HCT116 (cell line): ENCODE data around the gene UBAC2. TPM values are rescaled to one million over a fixed set of nuclear protein-coding genes. Genes with fewer than 3 reads are reported as not detected.

Experiments used
- ATAC-seq: fragments of 200-7000 bp; cut with Tn5 transposase; 2 replicates; pipeline ENCODE4 v1.9.1; 2020; ENCODE audit warnings: mild to moderate bottlenecking, moderate library complexity
- BruUV-seq: library from RNA; stranded (reverse); fragments of 400-500 nt; replicated peaks from 2 replicates; lab custom pipeline; 2021; lab: Mats Ljungman, UMichigan
- CTCF ChIA-PET: fragments of 300-600 bp; sonication (Branson Sonifier 250); formaldehyde crosslinking; loops from one replicate; lab custom pipeline; 2021; ENCODE audit warnings: antibody characterized with exemption; lab: Charles Lee
- POLR2A ChIA-PET: fragments of 300-600, 350-600 bp; sonication (Branson Sonifier 250); formaldehyde crosslinking; loops from one replicate; lab custom pipeline; 2021; ENCODE audit warnings: antibody characterized with exemption; lab: Charles Lee
- RAD21 ChIA-PET, 2 experiments: fragments of 300-600 bp; sonication (Branson Sonifier 250); formaldehyde crosslinking; loops; one replicate each; lab custom pipeline; 2023; ENCODE audit warnings: low total read pairs in 2 of 2; ENCODE audit not compliant: uncharacterized antibody in 2 of 2, unreplicated experiment in 2 of 2, low non-redundant PET in 1 of 2; lab: Charles Lee
- DNase-seq: peaks from one replicate; pipeline ENCODE4 v3.0.0-alpha.2; 2010; ENCODE audit warnings: low read depth, low spot score
- H2AFZ ChIP-seq: fragments of 200-600 bp; shearing (Covaris generic), sonication (generic); 2 replicates; pipeline ENCODE4 v1.6.1; 2017; ENCODE audit warnings: low read depth, mixed run types, mixed read lengths, antibody characterized with exemption, low read length; ENCODE audit not compliant: poor library complexity, severe bottlenecking
- H3K27ac ChIP-seq: 2 replicates; pipeline ENCODE4 v1.5.1; 2012; ENCODE audit warnings: low read depth, low read length
- H3K27me3 ChIP-seq: fragments of 200-600 bp; sonication (generic); 2 replicates; pipeline ENCODE4 v1.6.1; 2016; ENCODE audit warnings: mixed run types, low read length, mixed read lengths; ENCODE audit not compliant: insufficient read depth
- H3K36me3 ChIP-seq, 2 experiments: fragments of 200-500 bp in 1 of 2; fragments of 200-600 bp in 1 of 2; sonication (Bioruptor generic) in 1 of 2; sonication (generic) in 1 of 2; 2 replicates each; pipeline versions ENCODE4 v1.5.1 to v1.6.1; 2014 to 2016; ENCODE audit warnings: low read length in 2 of 2, inconsistent platforms in 1 of 2, mixed read lengths in 1 of 2, mixed run types in 1 of 2; ENCODE audit not compliant: insufficient read depth in 2 of 2, control insufficient read depth in 1 of 2
- H3K4me1 ChIP-seq, 2 experiments: fragments of 200-600 bp in 1 of 2; sonication (generic) in 1 of 2; 2 replicates each; pipeline versions ENCODE4 v1.5.1 to v1.6.1; 2012 to 2017; ENCODE audit warnings: low read length in 2 of 2, inconsistent platforms in 1 of 2, mild to moderate bottlenecking in 1 of 2, mixed read lengths in 1 of 2, mixed run types in 1 of 2, moderate library complexity in 1 of 2; ENCODE audit not compliant: insufficient read depth in 2 of 2, control insufficient read depth in 1 of 2
- H3K4me2 ChIP-seq: fragments of 200-600 bp; sonication (generic); 2 replicates; pipeline ENCODE4 v1.6.1; 2017; ENCODE audit warnings: mixed run types, low read length, mixed read lengths
- H3K4me3 ChIP-seq, 2 experiments: fragments of 200-600 bp in 1 of 2; sonication (generic) in 1 of 2; replicated peaks in 1 of 2; 2 replicates each; pipeline ENCODE4 v1.5.1; 2011 to 2016; ENCODE audit warnings: low read length in 2 of 2, control low read depth in 1 of 2, low read depth in 1 of 2, mild to moderate bottlenecking in 1 of 2, mixed read lengths in 1 of 2, mixed run types in 1 of 2
- H3K79me2 ChIP-seq: fragments of 200-600 bp; sonication (generic); 2 replicates; pipeline ENCODE4 v1.6.1; 2017; ENCODE audit warnings: mild to moderate bottlenecking, mixed run types, low read length, moderate library complexity, mixed read lengths; ENCODE audit not compliant: insufficient read depth
- H3K9ac ChIP-seq: fragments of 200-600 bp; sonication (generic); 2 replicates; pipeline ENCODE4 v1.6.1; 2016; ENCODE audit warnings: low read length, mixed read lengths
- H3K9me2 ChIP-seq: fragments of 200-600 bp; sonication (generic), shearing (Covaris generic); 2 replicates; pipeline ENCODE4 v1.6.1; 2017; ENCODE audit warnings: mixed run types, mild to moderate bottlenecking, moderate library complexity; ENCODE audit not compliant: insufficient read depth
- H3K9me3 ChIP-seq, 2 experiments: fragments of 200-500 bp in 1 of 2; fragments of 200-600 bp in 1 of 2; sonication (Bioruptor generic) in 1 of 2; sonication (generic) in 1 of 2; 2 replicates each; pipeline ENCODE4 v1.6.1; 2014 to 2017; ENCODE audit warnings: low read length in 2 of 2, mixed read lengths in 2 of 2, inconsistent platforms in 1 of 2, low read depth in 1 of 2, mild to moderate bottlenecking in 1 of 2, mixed run types in 1 of 2, moderate library complexity in 1 of 2; ENCODE audit not compliant: control insufficient read depth in 1 of 2, insufficient read depth in 1 of 2
- H4K20me1 ChIP-seq: fragments of 200-600 bp; sonication (generic), shearing (Covaris generic); 2 replicates; pipeline ENCODE4 v1.6.1; 2017; ENCODE audit warnings: mixed run types, mild to moderate bottlenecking, moderate library complexity; ENCODE audit not compliant: insufficient read depth
- CBX3 ChIP-seq: IDR thresholded peaks from 2 replicates; pipeline ENCODE4 v1.6.1; 2012; ENCODE audit warnings: low read depth
- CEBPB ChIP-seq: IDR thresholded peaks from 2 replicates; pipeline ENCODE4 v1.6.1; 2012; ENCODE audit warnings: low read depth
- CTCF ChIP-seq, 3 experiments: fragments of 200-600 bp in 1 of 3; sonication (generic) in 1 of 3; IDR thresholded peaks in 2 of 3; conservative IDR thresholded peaks in 1 of 3; 2 replicates each; pipeline ENCODE4 v1.5.1; 2012 to 2017; ENCODE audit warnings: low read depth in 2 of 3, low read length in 2 of 3, antibody characterized with exemption in 1 of 3, borderline replicate concordance in 1 of 3, control low read depth in 1 of 3, mild to moderate bottlenecking in 1 of 3, mixed read lengths in 1 of 3, mixed run types in 1 of 3, moderate library complexity in 1 of 3; ENCODE audit not compliant: insufficient read depth in 1 of 3
- EGR1 ChIP-seq: IDR thresholded peaks from 2 replicates; pipeline ENCODE4 v1.6.1; 2012; ENCODE audit warnings: low read depth
- ELF1 ChIP-seq: IDR thresholded peaks from 2 replicates; pipeline ENCODE4 v1.6.1; 2012; ENCODE audit warnings: low read depth, borderline replicate concordance
- JUND ChIP-seq: IDR thresholded peaks from 2 replicates; pipeline ENCODE4 v1.6.1; 2012
- POLR2AphosphoS5 ChIP-seq: IDR thresholded peaks from 2 replicates; pipeline ENCODE4 v1.6.1; 2011; ENCODE audit warnings: mild to moderate bottlenecking, low read depth, low read length, moderate library complexity
- SP1 ChIP-seq: IDR thresholded peaks from 2 replicates; pipeline ENCODE4 v1.6.1; 2012; ENCODE audit warnings: low read depth
- TCF7L2 ChIP-seq: IDR thresholded peaks from 2 replicates; pipeline ENCODE4 v1.7.0; 2011; ENCODE audit warnings: borderline replicate concordance, inconsistent platforms; ENCODE audit not compliant: insufficient read depth, insufficient read length; ENCODE audit errors: extremely low read depth
- YY1 ChIP-seq: IDR thresholded peaks from 2 replicates; pipeline ENCODE4 v1.6.1; 2011; ENCODE audit warnings: low read length, low read depth, moderate library complexity, mild to moderate bottlenecking; ENCODE audit not compliant: insufficient replicate concordance; ENCODE audit errors: extremely low read depth
- ZFX ChIP-seq: fragments of 450-650 bp; IDR thresholded peaks from 2 replicates; pipeline ENCODE4 v1.6.1; 2017
- intact Hi-C: fragments of 100-400 bp; cut with micrococcal nuclease; formaldehyde crosslinking; loops from 2 replicates; pipeline ENCODE4 v1.10.0; 2022
- total RNA-seq: library from RNA; stranded (reverse); gene quantifications from one replicate; pipeline ENCODE4 v1.2.1, GENCODE V29; 2021; ENCODE audit not compliant: unreplicated experiment
- TF ChIP-seq, protein P1 (sequence below): IDR thresholded peaks from 2 replicates; pipeline ENCODE4 v1.6.1; 2012; ENCODE audit warnings: low read depth
- TF ChIP-seq, protein P2 (sequence below): IDR thresholded peaks from 2 replicates; pipeline ENCODE4 v1.6.1; 2011; ENCODE audit warnings: mild to moderate bottlenecking, low read length, moderate library complexity; ENCODE audit not compliant: insufficient replicate concordance; ENCODE audit errors: extremely low read depth

The UBAC2 gene
- total RNA-seq, 1 experiment from 2014 or later: 67.4 TPM

DNA sequence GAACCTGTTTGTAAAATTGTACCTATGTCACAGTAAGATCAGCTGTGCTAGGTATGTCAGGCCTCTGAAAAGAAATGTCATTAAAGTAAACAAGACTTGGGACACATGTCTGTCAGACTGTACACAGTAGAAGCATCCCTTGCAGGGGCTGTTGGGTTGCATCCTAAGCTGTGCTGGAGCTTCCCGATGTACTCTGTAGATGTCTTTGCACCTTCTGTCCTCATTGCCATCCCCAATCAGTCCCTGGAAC is 155.3 kb downstream of the UBAC2 start (continued):
- TF ChIP-seq CTCF (IDR thresholded peaks at IDR 0.05 in 2 of 3, conservative IDR thresholded peaks at IDR 0.05 in 1 of 3; ENCODE audit: borderline replicate concordance in 1 of 3, insufficient read depth in 1 of 3, low read depth in 2 of 3, low read length in 2 of 3) (no peak), YY1 (no peak), JUND (no peak), ZFX (no peak)
- TF ChIP-seq, protein P1, sequence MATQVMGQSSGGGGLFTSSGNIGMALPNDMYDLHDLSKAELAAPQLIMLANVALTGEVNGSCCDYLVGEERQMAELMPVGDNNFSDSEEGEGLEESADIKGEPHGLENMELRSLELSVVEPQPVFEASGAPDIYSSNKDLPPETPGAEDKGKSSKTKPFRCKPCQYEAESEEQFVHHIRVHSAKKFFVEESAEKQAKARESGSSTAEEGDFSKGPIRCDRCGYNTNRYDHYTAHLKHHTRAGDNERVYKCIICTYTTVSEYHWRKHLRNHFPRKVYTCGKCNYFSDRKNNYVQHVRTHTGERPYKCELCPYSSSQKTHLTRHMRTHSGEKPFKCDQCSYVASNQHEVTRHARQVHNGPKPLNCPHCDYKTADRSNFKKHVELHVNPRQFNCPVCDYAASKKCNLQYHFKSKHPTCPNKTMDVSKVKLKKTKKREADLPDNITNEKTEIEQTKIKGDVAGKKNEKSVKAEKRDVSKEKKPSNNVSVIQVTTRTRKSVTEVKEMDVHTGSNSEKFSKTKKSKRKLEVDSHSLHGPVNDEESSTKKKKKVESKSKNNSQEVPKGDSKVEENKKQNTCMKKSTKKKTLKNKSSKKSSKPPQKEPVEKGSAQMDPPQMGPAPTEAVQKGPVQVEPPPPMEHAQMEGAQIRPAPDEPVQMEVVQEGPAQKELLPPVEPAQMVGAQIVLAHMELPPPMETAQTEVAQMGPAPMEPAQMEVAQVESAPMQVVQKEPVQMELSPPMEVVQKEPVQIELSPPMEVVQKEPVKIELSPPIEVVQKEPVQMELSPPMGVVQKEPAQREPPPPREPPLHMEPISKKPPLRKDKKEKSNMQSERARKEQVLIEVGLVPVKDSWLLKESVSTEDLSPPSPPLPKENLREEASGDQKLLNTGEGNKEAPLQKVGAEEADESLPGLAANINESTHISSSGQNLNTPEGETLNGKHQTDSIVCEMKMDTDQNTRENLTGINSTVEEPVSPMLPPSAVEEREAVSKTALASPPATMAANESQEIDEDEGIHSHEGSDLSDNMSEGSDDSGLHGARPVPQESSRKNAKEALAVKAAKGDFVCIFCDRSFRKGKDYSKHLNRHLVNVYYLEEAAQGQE: no peak

DNA sequence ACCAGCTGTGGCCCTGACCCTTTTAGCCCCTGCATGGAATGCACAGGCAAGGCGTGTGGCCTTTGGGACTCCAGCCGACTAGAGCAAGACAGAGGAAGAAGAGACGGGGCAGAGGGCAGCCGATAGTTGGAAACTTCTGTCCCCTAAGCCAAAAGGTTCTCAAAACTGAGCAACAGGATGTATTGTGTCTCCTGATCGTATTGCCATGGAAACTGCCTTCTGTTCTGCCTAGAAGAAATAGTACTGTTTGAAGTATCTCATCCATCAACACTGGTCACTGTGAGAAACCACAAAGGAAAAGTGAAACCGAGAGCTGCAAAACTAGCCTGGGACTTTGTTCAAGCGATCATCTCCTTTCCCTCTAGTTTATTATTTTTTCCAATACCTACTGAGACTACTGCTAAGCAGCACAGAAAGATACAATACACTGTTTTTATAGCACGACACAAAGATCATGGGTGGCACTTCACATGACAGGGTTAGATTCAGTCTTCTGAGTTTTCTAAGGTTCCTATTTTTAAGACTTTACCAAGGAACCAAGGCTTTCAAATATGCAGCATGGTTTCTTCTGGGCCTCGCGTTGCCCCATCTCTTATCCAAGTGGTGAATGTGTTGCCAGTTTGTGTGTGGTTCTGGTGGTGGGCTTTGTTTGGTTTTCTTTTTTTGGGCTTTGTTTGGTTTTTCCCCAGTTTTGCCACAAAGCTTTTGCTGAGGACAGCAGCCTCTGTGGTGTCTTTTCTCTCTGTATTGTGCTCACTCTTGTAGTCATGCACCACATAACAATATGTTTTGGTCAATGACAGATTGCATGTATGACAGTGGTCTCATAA is 155.8 kb downstream of the UBAC2 start:
- peaks cover 4 to 15% of the 10 kb centered on the region in 2 experiments; a peak in 2 of 4 replicates for H3K36me3 ChIP-seq
- H3K9me2 ChIP-seq: no peaks in the 10 kb centered on the region
- no peak overlapping the region for H3K4me2 ChIP-seq
- no peaks in the 10 kb centered on the region for H3K4me1 ChIP-seq
- ATAC-seq: no peak
- no peak overlapping the region for H3K4me3 ChIP-seq
- no peaks in the 10 kb centered on the region for H3K79me2 ChIP-seq
- no peak overlapping the region for H2AFZ ChIP-seq
- RAD21 ChIA-PET: no interaction called here
- intact Hi-C loops: no loop called here
- CTCF ChIA-PET: no interaction called here
- no peaks in the 10 kb centered on the region for H3K27me3 ChIP-seq
- TF ChIP-seq SP1 (no peak), YY1 (no peak), POLR2AphosphoS5 (no peak), EGR1 (no peak), JUND (no peak), ELF1 (no peak), TCF7L2 (no peak), CBX3 (no peak), CEBPB (no peak)
- TF ChIP-seq, protein P2, sequence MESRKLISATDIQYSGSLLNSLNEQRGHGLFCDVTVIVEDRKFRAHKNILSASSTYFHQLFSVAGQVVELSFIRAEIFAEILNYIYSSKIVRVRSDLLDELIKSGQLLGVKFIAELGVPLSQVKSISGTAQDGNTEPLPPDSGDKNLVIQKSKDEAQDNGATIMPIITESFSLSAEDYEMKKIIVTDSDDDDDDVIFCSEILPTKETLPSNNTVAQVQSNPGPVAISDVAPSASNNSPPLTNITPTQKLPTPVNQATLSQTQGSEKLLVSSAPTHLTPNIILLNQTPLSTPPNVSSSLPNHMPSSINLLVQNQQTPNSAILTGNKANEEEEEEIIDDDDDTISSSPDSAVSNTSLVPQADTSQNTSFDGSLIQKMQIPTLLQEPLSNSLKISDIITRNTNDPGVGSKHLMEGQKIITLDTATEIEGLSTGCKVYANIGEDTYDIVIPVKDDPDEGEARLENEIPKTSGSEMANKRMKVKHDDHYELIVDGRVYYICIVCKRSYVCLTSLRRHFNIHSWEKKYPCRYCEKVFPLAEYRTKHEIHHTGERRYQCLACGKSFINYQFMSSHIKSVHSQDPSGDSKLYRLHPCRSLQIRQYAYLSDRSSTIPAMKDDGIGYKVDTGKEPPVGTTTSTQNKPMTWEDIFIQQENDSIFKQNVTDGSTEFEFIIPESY: no peak
- TF ChIP-seq, all 23 proteins: peak for 0
- H3K9me3 ChIP-seq: no peaks in the 10 kb centered on the region
- no peak overlapping the region for H3K27ac ChIP-seq
- BruUV-seq: no TSS peak
- DNase-seq: no peak
- no peak overlapping the region for H3K9ac ChIP-seq
- H4K20me1 ChIP-seq: no peaks in the 10 kb centered on the region
- POLR2A ChIA-PET: no interaction called here
